NCI-H1417 (cell line): ENCODE results near the gene KISS1R.
A peak's percentile ranks its signal among the peaks of the same experiment; 100 is the strongest.

Experiments
- DNase-seq, 3 experiments: peaks; one replicate each; lab custom pipeline; 2025; lab: John Stamatoyannopoulos, UW

The KISS1R gene

DNA sequence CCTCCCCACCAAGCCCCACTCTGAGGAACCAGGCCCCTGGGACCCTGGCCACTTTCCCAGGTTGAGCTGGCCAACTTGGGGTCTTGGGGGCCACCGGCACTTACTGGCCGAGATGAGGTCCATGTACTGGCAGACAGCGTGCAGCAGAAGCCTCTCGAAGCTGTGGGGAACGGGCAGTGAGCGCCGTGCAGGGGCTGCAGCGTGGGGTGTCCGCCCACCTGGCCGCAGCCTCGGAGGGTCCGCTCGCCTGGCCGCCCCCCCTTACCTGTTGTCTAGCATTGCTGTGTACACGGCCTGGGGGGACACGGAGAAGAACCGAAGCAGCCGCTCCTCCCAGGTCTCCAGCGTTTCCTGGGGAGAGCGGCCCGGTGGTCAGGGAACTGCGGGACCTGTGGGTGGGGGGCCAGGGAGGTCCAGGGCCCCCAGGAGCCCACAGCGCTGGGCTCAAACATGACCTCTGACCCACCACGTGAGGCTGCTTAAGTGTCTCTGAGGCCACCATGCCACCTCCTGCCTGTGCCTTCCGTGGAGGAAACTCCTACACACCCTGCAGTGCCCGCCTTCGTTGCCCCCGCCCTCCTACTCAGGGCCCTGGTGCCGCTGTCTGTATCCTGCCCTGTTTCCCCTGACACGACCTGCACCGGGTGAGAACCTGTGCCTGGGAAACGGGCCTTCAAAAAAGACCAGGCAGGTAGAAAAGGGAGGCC is 17.6 kb upstream of the KISS1R start:
- no peak for DNase-seq

DNA sequence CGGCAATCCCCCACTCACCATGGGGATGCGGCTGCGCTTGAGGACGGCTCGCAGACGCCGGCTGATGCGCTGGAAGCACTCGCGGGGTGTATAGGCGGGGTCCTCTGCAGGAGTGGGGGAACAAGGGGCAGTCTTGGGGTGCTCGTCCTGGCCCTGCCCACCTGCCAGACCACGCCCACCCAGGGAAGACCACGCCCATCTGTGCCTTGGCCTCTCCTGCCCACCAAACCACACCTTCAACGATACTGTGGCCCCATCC is 17.2 kb upstream of the KISS1R start:
- DNase-seq = no peak

GRCh38 chr19:900302-901111 is 16.6 kb upstream of the KISS1R start:
- DNase-seq = no peak

DNA sequence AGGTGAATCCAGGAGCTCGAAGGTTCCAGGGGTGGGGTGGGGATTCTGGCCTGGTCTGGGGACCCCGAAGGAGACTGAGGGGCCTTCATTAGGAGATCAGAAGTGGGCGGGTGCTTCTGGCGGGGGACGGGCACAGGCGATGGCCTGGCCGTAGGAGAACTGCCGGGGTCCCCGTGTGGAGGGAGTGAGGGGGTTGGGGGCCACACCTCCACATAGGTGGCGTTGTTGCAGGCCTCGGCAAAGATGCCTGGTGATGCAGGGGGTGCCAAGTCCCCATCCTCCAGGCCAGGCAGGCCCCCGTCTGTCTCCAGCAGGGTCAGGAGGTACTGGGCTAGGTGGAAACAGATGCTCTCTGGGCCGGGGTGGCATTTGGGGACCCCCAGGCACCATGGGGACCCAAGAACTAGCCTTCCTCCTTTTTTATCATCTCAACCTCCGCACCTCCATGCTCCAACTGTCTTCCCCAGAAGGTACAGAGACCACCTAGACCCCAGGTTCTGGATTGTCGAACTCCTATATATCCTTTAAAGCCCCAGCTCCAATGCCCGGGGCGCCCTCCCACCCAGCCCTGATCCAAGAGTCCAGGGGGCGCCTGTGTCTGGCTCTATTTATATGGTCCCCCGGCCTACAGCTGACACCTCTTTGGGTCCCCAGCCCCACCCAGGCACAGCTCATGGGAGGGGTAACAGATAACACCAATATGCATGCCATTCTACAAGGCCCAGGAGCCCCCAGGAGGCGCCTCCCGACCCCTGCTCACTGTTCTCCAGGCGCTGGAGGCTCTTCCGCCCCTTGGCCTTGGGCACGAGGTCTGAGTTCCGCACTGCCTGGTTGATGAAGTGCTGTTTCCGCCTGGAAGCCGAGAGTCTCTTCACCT is 15.7 kb upstream of the KISS1R start:
- no peak for DNase-seq

GRCh38 chr19:902093-902370 is 15.1 kb upstream of the KISS1R start:
- DNase-seq = no peak

DNA sequence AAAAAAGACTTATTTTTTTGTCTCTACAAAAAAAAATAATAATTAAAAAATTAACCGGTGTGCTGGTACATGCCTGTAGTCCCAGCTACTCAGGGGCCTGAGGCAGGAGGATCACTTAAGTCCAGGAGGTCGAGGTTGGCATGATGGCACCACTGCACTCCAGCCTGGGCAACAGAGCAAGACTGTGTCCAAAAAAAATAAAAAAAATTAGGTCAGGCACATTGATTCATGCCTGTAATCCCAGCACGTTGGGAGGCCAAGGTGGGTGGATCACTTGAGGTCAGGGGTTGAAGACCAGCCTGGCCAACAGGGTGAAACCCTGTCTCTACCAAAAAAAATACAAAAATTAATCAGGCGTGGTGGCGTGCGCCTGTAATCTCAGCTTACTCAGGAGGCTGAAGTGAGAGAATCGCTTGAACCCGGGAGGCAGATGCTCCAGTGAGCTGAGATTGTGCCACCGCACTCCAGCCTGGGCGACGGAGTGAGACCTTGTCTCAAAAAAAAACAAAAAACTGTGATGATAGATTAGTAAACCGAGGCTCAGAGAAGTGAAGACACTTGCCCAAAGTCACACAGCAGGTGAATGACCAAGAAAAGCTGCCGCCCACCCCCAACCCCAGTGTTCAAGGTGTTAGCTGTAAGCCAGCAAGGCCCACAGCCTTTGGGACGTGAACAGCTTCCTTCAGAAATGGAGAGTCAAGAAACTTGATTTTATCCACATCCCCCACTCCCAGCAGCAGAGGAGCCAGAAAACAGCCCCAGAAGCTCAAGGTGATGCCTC is 14.5 kb upstream of the KISS1R start:
- DNase-seq = no peak

DNA sequence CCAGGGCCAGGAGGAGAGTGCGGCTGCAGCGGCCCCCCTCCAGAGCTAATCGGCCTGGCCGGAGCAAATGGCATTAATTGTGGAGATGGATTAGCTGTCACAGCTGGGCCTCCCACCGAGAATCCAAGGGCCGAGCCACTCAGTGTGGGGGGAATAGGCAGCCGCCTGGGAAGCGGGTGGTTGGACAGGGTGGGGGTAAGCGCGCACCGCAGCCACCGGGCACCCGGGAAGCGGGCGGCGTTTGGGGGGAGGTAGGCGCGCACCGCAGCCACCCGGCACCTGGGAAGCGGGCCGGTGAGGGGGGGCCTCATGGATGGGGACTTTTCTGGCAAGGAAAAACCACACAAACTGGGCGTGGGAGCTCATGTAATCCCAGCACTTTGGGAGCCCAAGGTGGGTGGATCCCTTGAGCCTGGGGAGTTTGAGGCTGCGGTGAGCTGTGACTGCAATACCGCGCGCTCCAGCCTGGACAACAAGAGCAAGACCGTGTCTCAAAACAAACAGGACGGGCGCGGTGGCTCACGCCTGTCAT is 13.8 kb upstream of the KISS1R start:
- DNase-seq = peak; percentile 64 to 98 (median 95)

DNA sequence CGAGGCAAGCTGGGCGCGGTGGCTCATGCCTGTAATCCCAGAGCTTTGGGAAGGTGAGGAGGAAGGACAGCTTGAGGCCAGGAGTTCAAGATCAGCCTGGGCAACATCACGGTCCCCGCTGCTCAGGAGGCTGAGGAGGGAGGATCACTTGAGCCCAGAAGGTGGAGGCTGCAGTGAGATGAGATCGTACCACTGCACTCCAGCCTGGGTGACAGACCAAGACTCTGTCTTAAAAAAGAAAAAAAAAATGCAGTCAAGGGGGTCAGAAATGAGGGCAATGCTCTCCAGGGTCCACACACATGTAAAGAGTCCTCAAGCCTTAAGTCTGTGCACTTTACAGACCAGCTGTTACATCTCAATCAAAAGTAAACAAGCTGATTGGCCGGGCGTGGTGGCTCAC is 12.6 kb upstream of the KISS1R start:
- no peak for DNase-seq

DNA sequence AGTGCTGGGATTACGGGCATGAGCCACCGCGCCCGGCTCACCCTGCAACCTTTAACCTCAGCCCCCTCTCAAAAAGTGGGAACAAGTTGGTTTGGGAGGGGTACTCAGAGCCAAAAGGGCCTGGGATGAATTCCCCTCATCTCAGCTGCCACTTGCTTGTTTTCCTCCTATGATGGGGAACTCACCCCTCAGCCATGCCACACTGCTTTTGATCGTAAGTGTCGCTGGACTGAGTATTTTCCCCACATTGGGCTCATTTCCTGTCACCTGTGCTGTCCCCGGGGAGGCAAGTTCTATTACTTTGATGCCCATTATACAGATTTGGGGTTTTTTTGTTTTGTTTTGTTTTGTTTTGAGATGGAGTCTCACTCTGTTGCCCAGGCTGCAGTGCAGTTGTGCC is 10.7 kb upstream of the KISS1R start:
- no peak for DNase-seq

DNA sequence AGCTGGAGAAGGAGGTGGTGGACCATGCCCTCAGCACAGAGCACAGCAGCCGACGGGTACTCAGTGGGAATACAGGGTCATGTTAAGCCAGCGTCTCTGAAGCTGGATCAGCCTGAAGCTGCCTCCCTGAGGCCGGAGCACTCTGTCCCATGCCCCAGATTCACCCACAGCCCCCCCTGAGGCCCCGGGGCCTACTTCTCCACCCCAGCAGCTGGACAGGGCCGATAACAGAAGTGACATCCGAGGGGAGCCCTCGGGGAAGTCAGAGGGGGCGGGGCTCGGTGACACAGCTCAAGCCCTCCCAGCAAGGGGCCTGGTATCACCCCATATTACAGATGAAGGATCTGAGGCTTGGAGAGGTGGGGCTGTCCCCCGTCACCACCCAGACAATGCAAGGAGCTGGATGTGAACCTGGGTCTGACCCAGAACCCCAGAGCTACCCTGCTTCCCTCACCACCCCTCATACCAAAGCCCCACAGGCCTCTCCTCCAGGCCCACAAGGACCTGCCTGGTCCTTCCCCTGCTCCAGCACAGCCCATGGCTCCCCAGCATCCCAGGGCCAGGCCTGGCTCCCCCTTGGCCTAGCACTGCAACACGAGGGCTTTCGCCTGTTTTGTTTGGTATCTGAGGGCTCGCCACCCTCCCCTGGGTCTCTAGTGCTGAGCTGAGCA is 9.8 kb upstream of the KISS1R start:
- DNase-seq = no peak

- DNase-seq = no peak
These were observed 5.7 kb upstream of the KISS1R start for GRCh38 chr19:911197-912033.

DNA sequence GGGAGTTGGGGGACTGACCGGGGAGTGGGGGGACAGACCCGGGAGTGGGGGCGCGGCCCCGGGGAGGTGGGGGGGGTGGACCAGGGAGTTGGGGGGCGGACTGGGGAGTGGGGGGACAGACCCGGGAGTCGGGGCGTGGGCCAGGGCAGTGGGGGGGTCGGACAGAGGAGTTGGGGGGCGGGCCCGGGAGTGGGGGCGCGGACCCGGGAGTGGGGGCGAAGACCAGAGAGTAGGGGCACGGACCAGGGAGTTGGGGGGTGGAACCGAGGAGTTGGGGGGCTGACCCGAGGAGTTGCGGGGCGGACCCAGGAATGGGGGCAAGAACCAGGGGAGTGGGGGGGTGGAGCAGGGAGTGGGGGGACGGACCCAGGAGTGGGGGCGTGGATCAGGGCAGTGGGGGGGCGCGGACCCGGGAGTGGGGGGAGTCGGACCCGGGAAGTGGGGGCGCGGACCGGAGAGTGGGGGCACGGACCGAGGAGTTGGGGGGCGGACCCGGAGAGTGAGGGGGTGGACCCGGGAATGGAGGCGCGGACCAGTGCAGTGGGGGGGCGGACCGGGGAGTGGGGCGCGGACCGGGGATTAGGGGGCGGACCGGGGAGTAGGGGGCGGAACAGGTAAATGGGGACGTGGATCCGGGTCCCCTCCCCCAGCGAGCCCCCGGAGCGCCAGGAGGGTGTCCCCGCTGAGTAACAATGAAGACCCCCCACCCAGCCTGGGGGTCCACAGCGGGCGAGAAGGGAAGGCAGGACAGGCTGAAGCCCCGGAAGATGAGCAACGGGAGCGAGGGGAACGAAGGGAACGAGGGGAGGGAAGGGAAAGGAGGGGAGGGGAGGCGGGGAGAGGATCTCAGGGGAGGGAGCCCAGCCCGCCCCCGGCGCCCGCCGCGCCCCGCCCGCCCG is 4.7 kb upstream of the KISS1R start:
- peak in 1 of 3 experiments; percentile 84 for DNase-seq

- DNase-seq = peak; percentile 65 to 84 (median 80)
These were observed 3.9 kb upstream of the KISS1R start, which contains the start of gene R3HDM4 for GRCh38 chr19:913080-913748. R3HDM4 (minus strand) TSS chr19:913219; CDS start chr19:913157, 62 bp downstream.

DNA sequence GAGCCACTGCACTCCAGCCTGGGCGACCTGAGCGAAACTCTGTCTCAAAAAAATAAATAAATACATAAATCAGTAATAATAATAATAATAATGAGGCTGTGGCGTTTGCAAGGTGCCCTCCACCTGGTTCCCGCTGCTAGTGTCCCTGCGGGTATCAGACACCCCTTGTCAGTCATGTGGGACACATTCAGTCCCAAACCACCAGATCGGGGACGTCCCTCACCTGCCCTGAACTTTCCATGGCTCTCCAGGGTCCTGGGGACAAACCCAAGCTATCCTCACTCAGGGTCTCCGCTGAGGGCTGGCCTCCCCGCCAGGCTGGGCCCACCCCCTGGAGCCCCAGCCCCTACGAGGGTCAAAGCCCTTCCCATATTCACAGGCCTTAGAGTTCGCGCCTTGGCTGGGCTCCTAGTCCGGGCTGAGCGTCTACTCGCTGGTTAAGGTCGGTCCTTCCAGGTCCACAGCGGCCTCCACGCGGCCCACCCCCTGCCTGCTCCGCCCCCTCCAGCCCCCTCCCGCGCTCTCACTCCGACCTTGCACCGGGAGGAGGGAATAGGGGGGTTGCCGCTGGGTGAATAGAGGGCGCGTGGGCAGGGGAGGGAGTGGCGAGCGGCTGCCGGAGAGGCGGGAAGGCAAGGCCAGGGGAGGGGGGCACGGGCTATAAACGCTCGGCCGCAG is 349 bp upstream of the KISS1R start:
- DNase-seq = peak in 2 of 3 experiments; percentile 75 to 86

DNA sequence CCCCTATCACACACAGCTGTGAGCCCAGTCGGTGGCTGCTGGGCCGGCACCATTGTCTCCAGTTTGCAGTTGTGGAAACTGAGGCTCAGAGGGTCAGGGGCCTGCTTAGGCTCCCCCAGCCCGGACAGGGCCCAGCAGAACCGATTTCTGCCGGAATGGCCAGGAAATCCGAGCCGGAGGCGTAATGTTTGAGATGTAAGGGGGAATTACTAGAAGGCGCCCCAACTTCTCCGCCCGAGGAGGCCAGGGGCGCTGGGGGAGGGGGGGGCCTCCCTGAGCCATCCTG is 962 bp downstream of the KISS1R start:
- DNase-seq = no peak

- DNase-seq = peak in 2 of 3 experiments; percentile 67 to 75
These were observed 1.5 kb downstream of the KISS1R start for GRCh38 chr19:918481-919198.

DNA sequence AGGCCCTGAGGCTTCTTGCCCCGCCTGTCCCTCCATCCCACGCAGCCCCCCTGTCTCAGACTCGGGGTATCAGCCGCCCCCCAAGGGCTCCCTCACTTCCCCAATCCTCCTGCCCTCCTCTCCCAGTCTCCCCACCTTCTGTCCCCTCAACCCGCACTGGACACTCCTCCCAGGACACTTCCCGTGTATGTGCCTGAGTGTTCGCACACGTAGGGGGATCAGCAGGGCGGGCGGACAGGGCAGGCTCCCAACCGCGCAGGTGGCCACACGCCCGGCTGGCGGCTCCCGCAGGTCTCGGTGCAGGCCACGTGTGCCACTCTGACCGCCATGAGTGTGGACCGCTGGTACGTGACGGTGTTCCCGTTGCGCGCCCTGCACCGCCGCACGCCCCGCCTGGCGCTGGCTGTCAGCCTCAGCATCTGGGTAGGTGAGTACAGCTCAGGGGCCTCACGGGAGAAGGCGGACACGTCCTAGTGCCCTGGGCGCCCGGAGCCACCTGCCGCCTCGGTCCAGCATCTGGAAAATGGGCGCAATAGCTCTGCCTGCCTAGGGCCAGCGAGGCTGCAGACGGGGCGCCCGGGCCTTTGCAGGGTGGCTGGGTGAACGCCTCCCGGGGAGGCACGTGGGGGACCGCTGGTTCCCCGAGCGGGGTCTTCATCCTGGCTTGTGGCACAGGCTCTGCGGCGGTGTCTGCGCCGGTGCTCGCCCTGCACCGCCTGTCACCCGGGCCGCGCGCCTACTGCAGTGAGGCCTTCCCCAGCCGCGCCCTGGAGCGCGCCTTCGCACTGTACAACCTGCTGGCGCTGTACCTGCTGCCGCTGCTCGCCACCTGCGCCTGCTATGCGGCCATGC is 2.3 kb downstream of the KISS1R start:
- peak; percentile 60 to 98 (median 93) for DNase-seq
